Transverse colon (tissue), 4 donors: ENCODE data around the gene ASB15. TPM values are rescaled to one million over a fixed set of nuclear protein-coding genes. Genes with fewer than 3 reads are reported as not detected.

Experiments used
- DNase-seq: peaks from one replicate; pipeline ENCODE4 v3.0.0-alpha.2; 2019
- H3K27ac ChIP-seq, 4 donors: fragments of 200-600 bp; sonication (generic); 2 replicates each; pipeline ENCODE4 v1.5.1; 2016 to 2018; ENCODE audit warnings: inconsistent platforms in 4 of 4
- H3K27me3 ChIP-seq: fragments of 200-600 bp; sonication (generic); 2 replicates; pipeline ENCODE4 v1.5.1; 2017; ENCODE audit warnings: inconsistent platforms
- H3K36me3 ChIP-seq, 4 donors: fragments of 200-600 bp; sonication (generic); 2 replicates each; pipeline ENCODE4 v1.5.1; 2017 to 2019; ENCODE audit warnings: inconsistent platforms in 4 of 4
- H3K4me1 ChIP-seq, 4 donors: fragments of 200-600 bp; sonication (generic); 2 replicates each; pipeline ENCODE4 v1.5.1; 2017 to 2020; ENCODE audit warnings: inconsistent platforms in 4 of 4
- H3K4me3 ChIP-seq, 4 donors: fragments of 200-600 bp; sonication (generic); 1 replicate in 1 of 4; 2 replicates in 3 of 4; pipeline versions ENCODE4 v1.5.1 to v1.6.1; 2017 to 2019; ENCODE audit warnings: inconsistent platforms in 4 of 4
- H3K9me3 ChIP-seq, 2 donors: fragments of 200-600 bp; sonication (generic); 2 replicates each; pipeline ENCODE4 v1.5.1; 2017 to 2019; ENCODE audit warnings: inconsistent platforms in 2 of 2
- EP300 ChIP-seq: sonication (generic); formaldehyde crosslinking; IDR thresholded peaks from one replicate; pipeline ENCODE4 v1.6.1; 2017; ENCODE audit warnings: antibody characterized with exemption, low read depth
- POLR2A ChIP-seq: fragments of 450-650 bp; IDR thresholded peaks from one replicate; pipeline ENCODE4 v1.6.1; 2016; ENCODE audit warnings: antibody characterized with exemption, mild to moderate bottlenecking, moderate library complexity
- POLR2AphosphoS5 ChIP-seq, 3 donors: sonication (generic); formaldehyde crosslinking; IDR thresholded peaks; one replicate each; pipeline ENCODE4 v1.6.1; 2016; ENCODE audit warnings: antibody characterized with exemption in 3 of 3
- WGBS, 2 donors: methylation state at CpG; one replicate each; pipeline ENCODE4 v1.1.5; 2018; ENCODE audit warnings: low coverage in 1 of 2; 5-methylcytosine and 5-hydroxymethylcytosine counted together
- in situ Hi-C, 4 donors: fragments of 200-750 bp; cut with MboI; loops; one replicate each; pipeline versions ENCODE4 v1.15.0 to v1.15.1; 2017; ENCODE audit warnings: low sequenced_read_pairs in 3 of 4, low pct_ligation_motif_present in 1 of 4, low pct_unique_long_range_greater_than_20kb in 1 of 4
- intact Hi-C: fragments of 100-400 bp; cut with DNase I; formaldehyde crosslinking; loops from one replicate; pipeline ENCODE4 v1.15.1; 2023; ENCODE audit warnings: low total_unique reads
- total RNA-seq, 4 donors: library from RNA; depleted of rRNA; stranded (reverse); fragments of >200 nt; gene quantifications; one replicate each; pipeline ENCODE4 v1.1.0, GENCODE V29; 2016
- TF ChIP-seq, protein P1 (sequence below), 5 experiments: fragments of 200-600 bp in 3 of 5; fragments of 450-650 bp in 2 of 5; sonication (generic) in 3 of 5; IDR thresholded peaks; 1 replicate in 2 of 5; 2 replicates in 3 of 5; pipeline ENCODE4 v1.5.1; 2016 to 2017; ENCODE audit warnings: antibody characterized with exemption in 5 of 5, inconsistent platforms in 3 of 5, mild to moderate bottlenecking in 2 of 5, moderate library complexity in 1 of 5

ASB15 gene
- total RNA-seq, 4 donors from 2014 or later = not detected

DNA sequence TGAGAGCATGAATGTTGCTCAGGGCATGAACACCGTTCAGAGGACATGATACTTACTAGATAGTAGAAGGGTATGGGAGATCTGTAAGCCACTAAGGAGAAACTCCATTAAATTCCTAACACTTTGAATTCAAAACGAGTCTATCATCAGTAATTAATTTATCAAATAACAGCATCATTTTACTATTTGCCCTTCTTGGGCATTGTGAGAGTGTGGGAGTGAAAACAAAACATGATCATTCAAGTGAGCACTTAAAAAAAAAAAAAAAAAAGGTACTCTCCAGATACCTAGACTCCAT is 20.5 kb upstream of the ASB15 start:
- Histone ChIP-seq H3K36me3 (no peaks in the 10 kb centered on the region), H3K4me1 (no peaks in the 10 kb centered on the region), H3K27ac (no peak overlapping the region), H3K9me3 (no peaks in the 10 kb centered on the region), H3K4me3 (no peak overlapping the region), H3K27me3 (peaks cover 7% of the 10 kb centered on the region)
- intact Hi-C loops (no loop called here), in situ Hi-C loops (loop anchor here in 1 of 4 donors (25.0 kb wide), 1 partner anchor 281 kb away; no protein-coding TSS in a partner anchor)
- no peak for DNase-seq
- TF ChIP-seq EP300 (no peak), POLR2A (no peak), POLR2AphosphoS5 (IDR thresholded peaks at IDR 0.05) (no peak)
- TF ChIP-seq, protein P1, sequence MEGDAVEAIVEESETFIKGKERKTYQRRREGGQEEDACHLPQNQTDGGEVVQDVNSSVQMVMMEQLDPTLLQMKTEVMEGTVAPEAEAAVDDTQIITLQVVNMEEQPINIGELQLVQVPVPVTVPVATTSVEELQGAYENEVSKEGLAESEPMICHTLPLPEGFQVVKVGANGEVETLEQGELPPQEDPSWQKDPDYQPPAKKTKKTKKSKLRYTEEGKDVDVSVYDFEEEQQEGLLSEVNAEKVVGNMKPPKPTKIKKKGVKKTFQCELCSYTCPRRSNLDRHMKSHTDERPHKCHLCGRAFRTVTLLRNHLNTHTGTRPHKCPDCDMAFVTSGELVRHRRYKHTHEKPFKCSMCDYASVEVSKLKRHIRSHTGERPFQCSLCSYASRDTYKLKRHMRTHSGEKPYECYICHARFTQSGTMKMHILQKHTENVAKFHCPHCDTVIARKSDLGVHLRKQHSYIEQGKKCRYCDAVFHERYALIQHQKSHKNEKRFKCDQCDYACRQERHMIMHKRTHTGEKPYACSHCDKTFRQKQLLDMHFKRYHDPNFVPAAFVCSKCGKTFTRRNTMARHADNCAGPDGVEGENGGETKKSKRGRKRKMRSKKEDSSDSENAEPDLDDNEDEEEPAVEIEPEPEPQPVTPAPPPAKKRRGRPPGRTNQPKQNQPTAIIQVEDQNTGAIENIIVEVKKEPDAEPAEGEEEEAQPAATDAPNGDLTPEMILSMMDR (IDR thresholded peaks at IDR 0.05) = no peak
- WGBS, 2 donors = 4 to 17% methylated on average over 2 of the region's 2 CpGs

GRCh38 chr7:123583821-123584220 is 17.8 kb upstream of the ASB15 start:
- Histone ChIP-seq H3K36me3 (no peaks in the 10 kb centered on the region), H3K27me3 (peaks cover 6% of the 10 kb centered on the region), H3K27ac (no peak overlapping the region), H3K4me3 (no peak overlapping the region), H3K4me1 (no peaks in the 10 kb centered on the region), H3K9me3 (no peaks in the 10 kb centered on the region)
- DNase-seq = no peak
- in situ Hi-C loops = loop anchor here in 1 of 4 donors (25.0 kb wide), 1 partner anchor 278 kb away; no protein-coding TSS in a partner anchor
- intact Hi-C loops = no loop called here
- no peak for TF ChIP-seq EP300
- TF ChIP-seq, protein P1 (IDR thresholded peaks at IDR 0.05) = no peak
- TF ChIP-seq POLR2A = no peak
- TF ChIP-seq POLR2AphosphoS5 (IDR thresholded peaks at IDR 0.05) = no peak
- 85 to 88% methylated on average over 4 of the region's 4 CpGs for WGBS, 2 donors

DNA sequence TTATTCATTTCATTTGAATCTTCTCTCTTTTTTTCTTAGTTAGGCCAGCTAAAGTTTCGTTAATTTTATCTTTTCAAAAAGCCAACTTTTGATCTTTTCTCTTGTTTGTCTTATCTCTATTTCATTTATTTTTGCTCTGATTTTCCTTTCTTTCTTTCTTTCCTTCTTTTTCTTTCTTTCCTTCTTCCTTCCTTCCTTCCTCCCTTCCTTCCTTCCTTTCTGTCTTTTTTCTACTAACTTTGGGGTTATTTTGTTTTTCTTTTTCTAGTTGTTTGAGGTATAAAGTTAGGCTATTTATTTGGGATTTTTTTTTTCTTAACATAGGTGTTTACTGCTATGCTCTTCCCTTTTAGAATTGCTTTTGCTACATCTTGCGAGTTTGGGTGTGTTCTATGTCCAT is 13.2 kb upstream of the ASB15 start:
- TF ChIP-seq, protein P1 (IDR thresholded peaks at IDR 0.05) = no peak
- TF ChIP-seq POLR2AphosphoS5 (IDR thresholded peaks at IDR 0.05) = no peak
- Histone ChIP-seq H3K4me3 (no peak overlapping the region), H3K27ac (no peak overlapping the region), H3K9me3 (no peaks in the 10 kb centered on the region), H3K27me3 (no peaks in the 10 kb centered on the region), H3K4me1 (no peaks in the 10 kb centered on the region), H3K36me3 (no peaks in the 10 kb centered on the region)
- in situ Hi-C loops (loop anchor here in 1 of 4 donors (25.0 kb wide), 1 partner anchor 274 kb away; no protein-coding TSS in a partner anchor), intact Hi-C loops (no loop called here)
- DNase-seq = no peak
- 86 to 89% methylated on average over 2 of the region's 2 CpGs for WGBS, 2 donors

- no peak overlapping the region for H3K4me3 ChIP-seq
- DNase-seq = peak; percentile 26
- H3K27ac ChIP-seq = no peak overlapping the region
- intact Hi-C loops (no loop called here), in situ Hi-C loops (loop anchor here in 1 of 4 donors (25.0 kb wide), 1 partner anchor 267 kb away; no protein-coding TSS in a partner anchor)
- no peaks in the 10 kb centered on the region for H3K36me3 ChIP-seq
- WGBS, 2 donors = 40 to 54% methylated on average over 7 to 10 of the region's 10 CpGs
- H3K27me3 ChIP-seq = no peaks in the 10 kb centered on the region
- no peaks in the 10 kb centered on the region for H3K9me3 ChIP-seq
- TF ChIP-seq EP300 (no peak), POLR2AphosphoS5 (IDR thresholded peaks at IDR 0.05) (no peak)
- TF ChIP-seq, protein P1 (IDR thresholded peaks at IDR 0.05) = no peak
- H3K4me1 ChIP-seq = no peaks in the 10 kb centered on the region
Observed at GRCh38 chr7:123594813-123595241, 6.8 kb upstream of the ASB15 start.
